Activated naive CD4-positive, alpha-beta T cell treated with anti-CD3 and anti-CD28 coated beads for 36 hours (primary cell): ENCODE data around the gene FALEC. TPM values are rescaled to one million over a fixed set of nuclear protein-coding genes. Genes with fewer than 3 reads are reported as not detected.
A peak's percentile ranks its signal among the peaks of the same experiment; 100 is the strongest.

Experiments used
- CTCF ChIA-PET: fragments of 350-600 bp; sonication (Branson Sonifier 250); formaldehyde crosslinking; loops from one replicate; lab custom pipeline; 2021; ENCODE audit warnings: antibody characterized with exemption; lab: Charles Lee
- DNase-seq: peaks from one replicate; pipeline ENCODE4 v3.0.0-alpha.2; 2020
- H3K27ac Mint-ChIP-seq: one replicate; pipeline ENCODE4 v1.8.0; 2021; ENCODE audit warnings: mild to moderate bottlenecking, mixed read lengths
- H3K27me3 Mint-ChIP-seq: one replicate; pipeline ENCODE4 v1.8.0; 2021; ENCODE audit warnings: low read depth, mixed read lengths
- H3K36me3 Mint-ChIP-seq: one replicate; pipeline ENCODE4 v1.8.0; 2021; ENCODE audit warnings: low read depth, mixed read lengths
- H3K4me1 Mint-ChIP-seq: one replicate; pipeline ENCODE4 v1.8.0; 2021; ENCODE audit warnings: low read depth, mixed read lengths
- H3K4me3 Mint-ChIP-seq: one replicate; pipeline ENCODE4 v1.8.0; 2021; ENCODE audit warnings: mild to moderate bottlenecking, moderate library complexity, mixed read lengths
- H3K9me3 Mint-ChIP-seq: one replicate; pipeline ENCODE4 v1.8.0; 2021; ENCODE audit warnings: mixed read lengths
- intact Hi-C: fragments of 100-400 bp; cut with micrococcal nuclease; formaldehyde crosslinking; loops from one replicate; pipeline ENCODE4 v1.15.1; 2023
- total RNA-seq, 2 experiments: library from RNA; stranded (reverse); gene quantifications; one replicate each; pipeline ENCODE4 v1.2.3, GENCODE V29; 2021

Gene FALEC
- total RNA-seq, 2 experiments from 2014 or later, result not detected

DNA sequence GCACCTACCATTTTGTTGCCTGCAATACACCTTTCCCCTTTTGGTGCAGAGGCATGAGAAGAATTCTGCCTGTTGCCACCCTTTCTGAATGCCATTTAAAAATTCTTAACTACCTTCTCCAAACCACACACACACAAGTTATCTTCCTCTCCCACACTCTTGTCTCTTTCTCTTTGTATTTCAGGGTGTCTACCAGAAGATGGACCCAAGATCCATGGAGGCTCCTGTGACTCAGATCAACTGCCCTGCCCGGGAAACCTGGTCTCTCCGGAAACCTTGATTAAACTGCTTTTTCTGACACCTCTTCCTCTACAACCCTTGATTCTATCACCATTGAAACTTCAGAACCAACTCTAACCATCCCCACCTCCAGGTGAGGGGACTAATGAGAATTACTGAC, 30.7 kb upstream of the FALEC start:
- no peaks in the 10 kb centered on the region for H3K9me3 Mint-ChIP-seq
- H3K27ac Mint-ChIP-seq, result no peak overlapping the region
- H3K27me3 Mint-ChIP-seq, result no peaks in the 10 kb centered on the region
- DNase-seq, result no peak
- H3K4me3 Mint-ChIP-seq, result no peak overlapping the region
- intact Hi-C loops, result loop anchor here (10.0 kb wide), 1 partner anchor 140 kb away; the partner anchor contains the start of gene ENSA
- CTCF ChIA-PET, result no interaction called here
- peaks cover 9% of the 10 kb centered on the region for H3K36me3 Mint-ChIP-seq
- H3K4me1 Mint-ChIP-seq, result peaks cover 10% of the 10 kb centered on the region

- H3K4me3 Mint-ChIP-seq, result peak within 1 kb of the TSS; percentile 98
- H3K9me3 Mint-ChIP-seq, result no peaks in the 10 kb centered on the region
- peaks cover 10% of the 10 kb centered on the region for H3K4me1 Mint-ChIP-seq
- H3K36me3 Mint-ChIP-seq, result peaks cover 20% of the 10 kb centered on the region
- no peaks in the 10 kb centered on the region for H3K27me3 Mint-ChIP-seq
- DNase-seq, result peak; percentile 99
- peak within 1 kb of the TSS; percentile 96 for H3K27ac Mint-ChIP-seq
- intact Hi-C loops, result loop anchor here (1.0 to 10.0 kb wide), 5 partner anchors 28 to 210 kb away; partner anchors contain the start of genes ENSA, FALEC, GOLPH3L and PRPF3
- CTCF ChIA-PET, result interaction anchor here (0.6 kb wide), 1 partner anchor 29 kb away, joined by 3 read pairs; the partner anchor contains the start of gene FALEC
Measured at GRCh38 chr1:150486966-150487762, 28.4 kb upstream of the FALEC start, which contains the start of gene TARS2. Gene TARS2, plus strand, starts transcription at chr1:150487419. Its CDS starts 32 bp downstream, at chr1:150487451.

DNA sequence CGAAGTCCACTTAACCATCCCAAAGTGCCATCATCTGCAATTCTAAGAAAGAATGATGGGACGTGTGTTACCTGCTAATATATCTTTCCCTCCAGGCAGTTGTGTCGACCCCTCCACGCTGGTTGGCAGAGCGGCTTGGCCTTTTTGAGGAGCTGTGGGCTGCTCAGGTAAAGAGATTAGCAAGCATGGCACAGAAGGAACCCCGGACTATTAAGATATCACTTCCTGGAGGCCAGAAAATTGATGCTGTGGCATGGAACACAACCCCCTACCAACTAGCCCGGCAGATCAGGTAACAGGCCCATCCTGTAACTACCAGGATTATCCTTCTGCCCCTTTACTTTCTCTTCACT, 27.8 kb upstream of the FALEC start:
- intact Hi-C loops, result loop anchor here (1.0 to 10.0 kb wide), 5 partner anchors 28 to 209 kb away; partner anchors contain the start of genes ENSA, FALEC, GOLPH3L and PRPF3
- Mint-ChIP-seq H3K9me3 (no peaks in the 10 kb centered on the region), H3K27ac (peak overlapping the region; percentile 96), H3K4me1 (peaks cover 10% of the 10 kb centered on the region), H3K27me3 (no peaks in the 10 kb centered on the region), H3K4me3 (peak overlapping the region; percentile 98), H3K36me3 (peaks cover 22% of the 10 kb centered on the region)
- no peak for DNase-seq
- CTCF ChIA-PET, result no interaction called here

- Mint-ChIP-seq H3K27ac (no peak overlapping the region), H3K9me3 (no peaks in the 10 kb centered on the region), H3K4me3 (no peak overlapping the region), H3K27me3 (no peaks in the 10 kb centered on the region), H3K36me3 (peaks cover 44% of the 10 kb centered on the region), H3K4me1 (peaks cover 5% of the 10 kb centered on the region)
- intact Hi-C loops, result no loop called here
- CTCF ChIA-PET, result no interaction called here
- no peak for DNase-seq
Measured at GRCh38 chr1:150493175-150493574, 22.4 kb upstream of the FALEC start.

DNA sequence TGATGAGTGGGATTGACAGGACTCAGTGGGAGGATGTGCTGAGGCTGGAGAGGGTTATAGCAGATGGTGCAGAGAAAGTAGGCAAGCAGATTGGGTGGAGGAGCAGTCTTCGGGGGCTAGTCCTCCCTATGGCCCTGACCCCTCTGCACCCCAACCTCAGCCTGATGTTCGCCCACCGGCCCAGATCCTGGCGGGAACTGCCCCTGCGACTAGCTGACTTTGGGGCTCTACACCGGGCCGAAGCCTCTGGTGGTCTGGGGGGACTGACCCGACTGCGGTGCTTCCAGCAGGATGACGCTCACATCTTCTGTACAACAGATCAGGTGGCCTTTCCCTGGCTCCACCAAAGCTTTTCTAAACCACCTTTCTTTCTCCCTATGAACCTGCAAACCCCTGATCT, 17.2 kb upstream of the FALEC start:
- intact Hi-C loops, result no loop called here
- Mint-ChIP-seq H3K9me3 (no peaks in the 10 kb centered on the region), H3K27me3 (no peaks in the 10 kb centered on the region), H3K27ac (no peak overlapping the region), H3K36me3 (peaks cover 39% of the 10 kb centered on the region), H3K4me1 (no peaks in the 10 kb centered on the region), H3K4me3 (no peak overlapping the region)
- DNase-seq, result no peak
- CTCF ChIA-PET, result interaction anchor here (0.6 to 1.7 kb wide), 4 partner anchors 17 to 833 kb away, joined by 3 to 5 read pairs (median 4); no protein-coding TSS in a partner anchor

GRCh38 chr1:150505431-150505830, 10.1 kb upstream of the FALEC start:
- Mint-ChIP-seq H3K27me3 (no peaks in the 10 kb centered on the region), H3K4me3 (no peak overlapping the region), H3K36me3 (peaks cover 25% of the 10 kb centered on the region), H3K27ac (no peak overlapping the region), H3K4me1 (no peaks in the 10 kb centered on the region), H3K9me3 (no peaks in the 10 kb centered on the region)
- CTCF ChIA-PET, result interaction anchor here (0.6 kb wide), 1 partner anchor 593 kb away, joined by 3 read pairs; no protein-coding TSS in a partner anchor
- intact Hi-C loops, result no loop called here
- DNase-seq, result no peak

DNA sequence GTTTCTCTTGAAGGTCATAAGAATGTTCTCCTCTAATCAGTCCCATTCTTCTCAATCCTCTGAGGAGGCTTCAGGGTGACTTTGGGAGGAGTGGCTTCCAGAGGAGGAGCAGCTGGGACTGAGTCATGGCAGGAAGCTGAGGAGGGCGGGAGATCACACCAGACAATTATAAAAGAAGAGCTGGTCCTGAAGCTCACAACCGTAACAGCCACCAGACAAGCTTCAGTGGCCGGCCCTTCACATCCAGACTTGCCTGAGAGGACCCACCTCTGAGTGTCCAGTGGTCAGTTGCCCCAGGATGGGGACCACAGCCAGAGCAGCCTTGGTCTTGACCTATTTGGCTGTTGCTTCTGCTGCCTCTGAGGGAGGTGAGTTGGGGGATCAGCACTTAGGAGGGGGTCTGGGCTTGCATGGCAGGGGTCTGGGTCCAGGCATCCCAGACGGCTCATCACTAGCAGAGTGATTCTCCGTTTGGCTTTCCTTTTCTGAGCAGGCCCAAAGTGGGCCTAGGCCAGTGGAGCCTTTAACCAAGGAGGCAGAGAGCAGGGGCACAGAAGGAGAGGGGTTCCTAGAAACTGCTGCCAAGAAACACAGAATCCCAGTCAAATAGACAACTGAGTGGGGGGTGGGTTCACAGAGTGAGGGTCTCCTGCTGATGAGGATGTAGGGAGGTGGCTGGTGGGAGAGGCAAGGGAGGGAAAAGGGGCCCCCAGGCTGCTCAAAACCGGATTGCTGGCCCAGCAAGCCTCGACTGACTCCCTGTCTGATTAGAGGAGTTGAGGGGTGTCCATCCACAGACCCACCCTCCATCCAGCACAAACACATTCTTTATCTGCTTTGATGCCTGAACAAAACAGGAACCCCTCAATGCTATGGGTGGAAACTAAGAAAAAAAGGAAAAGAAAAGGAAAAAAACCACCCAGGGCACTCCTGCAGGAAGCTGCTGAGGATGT, 7.4 kb upstream of the FALEC start, which contains the start of gene ECM1:
Gene ECM1, plus strand, starts transcription at position 198 of the 953 bp plus-strand sequence. Its CDS starts 101 bp downstream, at position 299.
- peaks cover 19% of the 10 kb centered on the region for H3K36me3 Mint-ChIP-seq
- CTCF ChIA-PET, result interaction anchor here (0.6 kb wide), 1 partner anchor 19 kb away, joined by 3 read pairs; no protein-coding TSS in a partner anchor
- H3K4me3 Mint-ChIP-seq, result no peak within 1 kb of the TSS
- intact Hi-C loops, result no loop called here
- DNase-seq, result no peak
- no peaks in the 10 kb centered on the region for H3K27me3 Mint-ChIP-seq
- no peaks in the 10 kb centered on the region for H3K4me1 Mint-ChIP-seq
- H3K27ac Mint-ChIP-seq, result no peak within 1 kb of the TSS
- H3K9me3 Mint-ChIP-seq, result no peaks in the 10 kb centered on the region

GRCh38 chr1:150508982-150509381, 6.6 kb upstream of the FALEC start:
- no peak for DNase-seq
- no peaks in the 10 kb centered on the region for H3K4me1 Mint-ChIP-seq
- no peak overlapping the region for H3K27ac Mint-ChIP-seq
- no peaks in the 10 kb centered on the region for H3K9me3 Mint-ChIP-seq
- CTCF ChIA-PET, result interaction anchor here (0.6 to 0.9 kb wide), 3 partner anchors 20 to 411 kb away, joined by 3 to 4 read pairs (median 3); no protein-coding TSS in a partner anchor
- H3K4me3 Mint-ChIP-seq, result no peak overlapping the region
- peaks cover 18% of the 10 kb centered on the region for H3K36me3 Mint-ChIP-seq
- intact Hi-C loops, result no loop called here
- H3K27me3 Mint-ChIP-seq, result no peaks in the 10 kb centered on the region

GRCh38 chr1:150511551-150511950, 4.0 kb upstream of the FALEC start:
- intact Hi-C loops, result no loop called here
- no peak overlapping the region for H3K4me3 Mint-ChIP-seq
- H3K27me3 Mint-ChIP-seq, result no peaks in the 10 kb centered on the region
- H3K4me1 Mint-ChIP-seq, result peaks cover 6% of the 10 kb centered on the region
- H3K27ac Mint-ChIP-seq, result no peak overlapping the region
- peaks cover 8% of the 10 kb centered on the region for H3K36me3 Mint-ChIP-seq
- H3K9me3 Mint-ChIP-seq, result no peaks in the 10 kb centered on the region
- CTCF ChIA-PET, result interaction anchor here (0.7 to 1.4 kb wide), 2 partner anchors 10 to 21 kb away, joined by 3 to 4 read pairs; no protein-coding TSS in a partner anchor
- no peak for DNase-seq

DNA sequence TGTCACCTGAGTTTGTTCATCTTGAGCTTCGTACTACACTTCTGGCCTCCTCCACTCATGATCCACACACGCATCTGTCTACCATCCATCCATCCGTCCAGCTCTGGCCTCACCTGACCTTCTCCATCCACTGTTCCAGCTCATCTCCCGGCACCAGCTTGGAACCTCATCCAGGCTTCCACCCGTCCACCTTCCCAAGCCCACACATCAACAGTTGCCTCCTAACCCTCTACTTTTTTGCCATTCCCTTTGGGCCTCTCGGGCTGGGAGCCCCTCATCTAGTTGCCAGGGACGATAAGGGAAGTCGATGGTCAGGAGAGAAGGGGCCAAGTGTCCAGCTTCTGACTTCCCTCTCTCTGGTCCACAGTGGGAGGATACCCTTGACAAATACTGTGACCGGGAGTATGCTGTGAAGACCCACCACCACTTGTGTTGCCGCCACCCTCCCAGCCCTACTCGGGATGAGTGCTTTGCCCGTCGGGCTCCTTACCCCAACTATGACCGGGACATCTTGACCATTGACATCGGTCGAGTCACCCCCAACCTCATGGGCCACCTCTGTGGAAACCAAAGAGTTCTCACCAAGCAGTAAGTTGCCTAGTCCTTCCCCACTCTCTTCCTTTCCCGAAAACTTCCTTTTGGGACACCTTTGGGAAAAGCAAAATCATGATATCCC, 3.4 kb upstream of the FALEC start:
- intact Hi-C loops, result no loop called here
- no peak overlapping the region for H3K27ac Mint-ChIP-seq
- DNase-seq, result no peak
- peaks cover 9% of the 10 kb centered on the region for H3K4me1 Mint-ChIP-seq
- CTCF ChIA-PET, result interaction anchor here (0.7 to 1.4 kb wide), 2 partner anchors 11 to 20 kb away, joined by 3 to 4 read pairs; no protein-coding TSS in a partner anchor
- H3K9me3 Mint-ChIP-seq, result no peaks in the 10 kb centered on the region
- no peak overlapping the region for H3K4me3 Mint-ChIP-seq
- H3K27me3 Mint-ChIP-seq, result no peaks in the 10 kb centered on the region
- H3K36me3 Mint-ChIP-seq, result peaks cover 6% of the 10 kb centered on the region

- Mint-ChIP-seq H3K27ac (no peak overlapping the region), H3K4me1 (peaks cover 9% of the 10 kb centered on the region), H3K27me3 (no peaks in the 10 kb centered on the region), H3K36me3 (peaks cover 3% of the 10 kb centered on the region), H3K9me3 (no peaks in the 10 kb centered on the region), H3K4me3 (no peak overlapping the region)
- CTCF ChIA-PET, result interaction anchor here (1.4 kb wide), 1 partner anchor 20 kb away, joined by 4 read pairs; no protein-coding TSS in a partner anchor
- DNase-seq, result no peak
- intact Hi-C loops, result no loop called here
Measured at GRCh38 chr1:150512846-150513245, 2.7 kb upstream of the FALEC start.
